Hypothalamus (tissue), 51 donors: ENCODE measurements around the gene CCR1.
"Not testable (repeated sequence)": the region's sequence is repeated elsewhere in the genome, so short reads cannot be mapped to it uniquely, and the experiment has no call there.

Source experiments
- DNase-seq, 51 donors: peaks; one replicate each; lab custom pipeline; 2025; lab: John Stamatoyannopoulos, UW

Gene CCR1

GRCh38 chr3:46184469-46184868 lies 23.6 kb downstream of the CCR1 start:
- no peak for DNase-seq

- DNase-seq, result no peak
These were observed 24.8 kb downstream of the CCR1 start for GRCh38 chr3:46183330-46183729.

- DNase-seq, result no peak
These were observed 39.3 kb downstream of the CCR1 start for GRCh38 chr3:46168583-46169345.

- DNase-seq, result no peak
These were observed 44.5 kb downstream of the CCR1 start for GRCh38 chr3:46163556-46164041.

DNA sequence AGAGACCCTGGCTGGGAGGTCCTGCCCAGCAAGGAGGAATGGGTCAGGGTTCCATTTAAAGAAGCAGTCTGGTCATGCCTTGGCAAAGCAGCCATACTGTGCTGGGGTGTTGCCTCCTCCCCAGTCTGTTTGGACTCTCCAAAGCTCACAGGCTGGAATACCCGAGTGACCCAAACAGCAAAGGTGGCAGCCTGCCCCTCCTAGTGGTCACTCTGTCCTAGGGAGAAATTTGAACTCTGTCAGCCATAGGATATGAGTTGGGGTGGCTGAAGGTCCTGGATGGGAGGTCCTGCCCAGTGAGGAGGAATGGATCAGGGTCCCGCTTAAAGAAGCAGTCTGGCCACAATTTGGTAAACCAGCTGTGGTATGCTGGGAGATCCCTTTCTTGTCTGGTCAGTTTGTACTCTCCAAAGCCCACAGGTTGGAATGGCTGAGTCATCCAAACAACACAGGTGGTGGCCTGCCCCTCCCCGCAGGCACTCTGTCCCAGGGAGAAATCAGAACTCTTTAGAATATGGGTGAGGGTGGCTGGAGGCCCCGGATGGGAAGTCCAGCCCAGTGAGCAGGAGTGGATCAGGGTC lies 45.0 kb downstream of the CCR1 start:
- no peak for DNase-seq

GRCh38 chr3:46157685-46158084 lies 50.4 kb downstream of the CCR1 start:
- DNase-seq, result not testable (repeated sequence)

- no peak for DNase-seq
These were observed 53.8 kb downstream of the CCR1 start for GRCh38 chr3:46154311-46154710.
